ENCODE results near the gene CNOT6L. TPM values are rescaled to one million over a fixed set of nuclear protein-coding genes. Genes with fewer than 3 reads are reported as not detected.

Gene CNOT6L
- total and polyA plus RNA-seq, 10 donors: 7.0 to 122 (median 81.6) TPM

- peaks cover 26 to 93% (median 67%) of the 10 kb centered on the region in 6 donors for H3K4me1 ChIP-seq
- no peak for TF ChIP-seq POLR2AphosphoS5 (IDR thresholded peaks at IDR 0.05)
- no peak for TF ChIP-seq POLR2A (IDR thresholded peaks at IDR 0.05)
- no peak for TF ChIP-seq CTCF (IDR thresholded peaks at IDR 0.05 in 8 of 11, conservative IDR thresholded peaks at IDR 0.05 in 3 of 11)
Observed at GRCh38 chr4:77797239-77797638, 21.9 kb downstream of the CNOT6L start.

GRCh38 chr4:77795326-77795725, 23.8 kb downstream of the CNOT6L start:
- TF ChIP-seq POLR2AphosphoS5 (IDR thresholded peaks at IDR 0.05): peak in 1 of 3 donors; percentile 14
- TF ChIP-seq POLR2A (IDR thresholded peaks at IDR 0.05): no peak
- no peaks in the 10 kb centered on the region for H3K27me3 ChIP-seq (replicated peaks in 1 of 7)
- peaks cover 11 to 93% (median 61%) of the 10 kb centered on the region in 6 donors for H3K4me1 ChIP-seq
- WGBS, 5 donors: 89 to 100% (median 93%) methylated on average over 1 of the region's 1 CpG
- H3K36me3 ChIP-seq: peaks cover 0 to 26% (median 0%) of the 10 kb centered on the region in 6 donors
- no peak overlapping the region for H3K27ac ChIP-seq
- no peak overlapping the region for H3K4me3 ChIP-seq
- intact Hi-C loops (cut with DNase I; ENCODE audit: low total_unique reads): no loop called here
- H3K9me3 ChIP-seq: peaks cover 0 to 14% (median 10%) of the 10 kb centered on the region in 8 donors
- no peak for DNase-seq

More at GRCh38 chr4:77797239-77797638, 21.9 kb downstream of the CNOT6L start:
- H3K4me3 ChIP-seq: no peak overlapping the region
- no peaks in the 10 kb centered on the region for H3K27me3 ChIP-seq (replicated peaks in 1 of 7)
- peak overlapping the region in 1 of 8 donors; percentile 0 for H3K27ac ChIP-seq
- peaks cover 0 to 14% (median 10%) of the 10 kb centered on the region in 8 donors for H3K9me3 ChIP-seq
- intact Hi-C loops (cut with DNase I; ENCODE audit: low total_unique reads): no loop called here
- peaks cover 0 to 17% (median 0%) of the 10 kb centered on the region in 6 donors for H3K36me3 ChIP-seq
- DNase-seq: no peak

GRCh38 chr4:77790146-77790545, 29.0 kb downstream of the CNOT6L start:
- Histone ChIP-seq H3K36me3 (peaks cover 0 to 14% (median 0%) of the 10 kb centered on the region in 6 donors), H3K9me3 (peaks cover 0 to 2% (median under 1%) of the 10 kb centered on the region in 8 donors), H3K4me1 (peaks cover 6 to 99% (median 67%) of the 10 kb centered on the region in 6 donors), H3K4me3 (no peak overlapping the region), H3K27me3 (replicated peaks in 1 of 7) (no peaks in the 10 kb centered on the region), H3K27ac (no peak overlapping the region)
- no peak for DNase-seq
- 87 to 98% (median 93%) methylated on average over 1 of the region's 1 CpG for WGBS, 5 donors
- no peak for TF ChIP-seq POLR2A (IDR thresholded peaks at IDR 0.05)
- TF ChIP-seq CTCF (IDR thresholded peaks at IDR 0.05 in 8 of 11, conservative IDR thresholded peaks at IDR 0.05 in 3 of 11): no peak
- TF ChIP-seq POLR2AphosphoS5 (IDR thresholded peaks at IDR 0.05): no peak
- intact Hi-C loops (cut with DNase I; ENCODE audit: low total_unique reads): no loop called here

GRCh38 chr4:77788990-77789389, 30.2 kb downstream of the CNOT6L start:
- 82 to 91% (median 87%) methylated on average over 2 of the region's 2 CpGs for WGBS, 5 donors
- H3K36me3 ChIP-seq: peaks cover 0 to 13% (median 0%) of the 10 kb centered on the region in 6 donors
- intact Hi-C loops (cut with DNase I; ENCODE audit: low total_unique reads): no loop called here
- H3K4me3 ChIP-seq: no peak overlapping the region
- H3K27ac ChIP-seq: no peak overlapping the region
- peaks cover 8 to 99% (median 77%) of the 10 kb centered on the region in 6 donors for H3K4me1 ChIP-seq
- no peak for TF ChIP-seq POLR2A (IDR thresholded peaks at IDR 0.05)
- no peak for TF ChIP-seq POLR2AphosphoS5 (IDR thresholded peaks at IDR 0.05)
- no peak for DNase-seq
- no peaks in the 10 kb centered on the region for H3K9me3 ChIP-seq
- H3K27me3 ChIP-seq (replicated peaks in 1 of 7): no peaks in the 10 kb centered on the region

GRCh38 chr4:77787969-77788368, 31.2 kb downstream of the CNOT6L start:
- Histone ChIP-seq H3K9me3 (no peaks in the 10 kb centered on the region), H3K4me3 (no peak overlapping the region), H3K27me3 (replicated peaks in 1 of 7) (no peaks in the 10 kb centered on the region), H3K27ac (no peak overlapping the region), H3K4me1 (peaks cover 15 to 100% (median 81%) of the 10 kb centered on the region in 6 donors), H3K36me3 (peaks cover 0 to 13% (median 0%) of the 10 kb centered on the region in 6 donors)
- WGBS, 5 donors: 86 to 93% (median 91%) methylated on average over 3 of the region's 3 CpGs
- no peak for TF ChIP-seq POLR2A (IDR thresholded peaks at IDR 0.05)
- no peak for TF ChIP-seq CTCF (IDR thresholded peaks at IDR 0.05 in 8 of 11, conservative IDR thresholded peaks at IDR 0.05 in 3 of 11)
- no peak for TF ChIP-seq POLR2AphosphoS5 (IDR thresholded peaks at IDR 0.05)
- intact Hi-C loops (cut with DNase I; ENCODE audit: low total_unique reads): no loop called here
- DNase-seq: no peak

Measured in spleen (tissue), 11 donors.